Activated CD8-positive, alpha-beta memory T cell treated with anti-CD3 and anti-CD28 coated beads for 1 hour (primary cell): ENCODE data around the gene GVQW3.
A peak's percentile ranks its signal among the peaks of the same experiment; 100 is the strongest.

Experiments used
- DNase-seq, 2 donors: peaks; one replicate each; pipeline ENCODE4 v3.0.0-alpha.2; 2020; ENCODE audit warnings: low read depth in 1 of 2; ENCODE audit errors: extremely low read depth in 1 of 2

GVQW3 gene

GRCh38 chr11:76380977-76381719, at the start of gene GVQW3, which contains the start of gene THAP12:
TSS of gene GVQW3 (plus strand) at chr11:76381323. CDS start at chr11:76381829, 506 bp downstream.
TSS of gene THAP12 (minus strand) at chr11:76381132. CDS start at chr11:76380836, 296 bp downstream.
- DNase-seq, result peak; percentile 93

- no peak for DNase-seq
Observed at GRCh38 chr11:76334826-76335389, 46.2 kb upstream of the GVQW3 start.

DNA sequence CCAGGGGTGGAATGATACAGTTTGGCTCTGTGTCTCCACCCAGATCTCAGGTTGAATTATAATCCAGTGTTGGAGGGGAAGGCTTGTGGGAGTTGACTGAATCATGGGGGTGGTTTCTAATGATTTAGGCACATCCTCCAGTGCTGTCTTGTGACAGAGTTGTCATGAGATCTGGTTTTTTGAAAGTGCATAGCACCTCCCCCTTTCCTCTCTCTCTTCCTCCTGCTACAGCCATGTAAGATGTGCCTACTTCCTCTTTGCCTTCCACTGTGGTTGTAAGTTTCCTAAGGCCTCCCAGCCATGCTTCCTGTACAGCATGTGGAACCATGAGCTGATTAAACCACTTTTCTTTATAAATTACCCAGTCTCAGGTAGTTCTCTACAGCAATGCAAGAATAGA, 45.3 kb upstream of the GVQW3 start:
- no peak for DNase-seq

GRCh38 chr11:76336597-76336996, 44.5 kb upstream of the GVQW3 start:
- DNase-seq, result no peak

GRCh38 chr11:76337469-76337868, 43.7 kb upstream of the GVQW3 start:
- DNase-seq, result no peak

DNA sequence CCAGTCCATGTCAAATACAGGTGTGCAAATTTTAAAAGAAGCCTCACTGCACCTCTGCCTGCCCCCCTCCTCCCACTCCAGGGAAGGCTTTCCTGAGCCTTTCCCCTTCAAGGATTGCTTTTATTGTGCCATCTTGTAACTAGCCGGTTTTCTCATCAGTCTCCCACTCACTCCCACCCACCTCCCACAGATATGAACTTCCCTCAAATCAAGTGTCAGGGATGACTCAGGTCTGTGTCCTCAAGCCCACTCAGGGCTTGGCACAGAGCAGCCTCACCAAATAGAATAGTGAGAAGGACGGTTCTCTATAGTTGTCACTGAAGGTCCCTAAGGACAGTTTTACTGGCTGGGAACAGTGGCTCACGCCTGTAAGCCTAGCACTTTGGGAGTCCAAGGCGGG, 43.2 kb upstream of the GVQW3 start:
- no peak for DNase-seq

- no peak for DNase-seq
Observed at GRCh38 chr11:76339221-76339620, 41.9 kb upstream of the GVQW3 start.

DNA sequence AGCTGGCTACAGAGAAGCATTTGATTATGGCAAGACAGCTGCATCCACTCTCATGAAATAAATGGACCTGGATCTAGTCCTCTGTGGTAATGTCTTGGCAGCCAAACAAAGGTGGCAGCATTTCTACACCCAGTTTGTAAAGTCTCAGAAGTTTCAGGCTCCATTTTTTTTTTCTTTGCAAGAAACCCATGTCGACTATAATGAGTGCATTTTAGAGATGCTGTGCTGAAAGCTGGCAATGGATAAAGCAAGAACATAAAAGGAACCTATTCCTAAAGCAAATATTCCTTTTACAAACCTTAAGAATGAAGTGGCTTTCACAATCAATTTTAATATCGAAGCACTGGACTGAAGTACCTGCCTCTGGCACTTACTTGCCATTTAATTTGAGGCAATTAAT, 33.7 kb upstream of the GVQW3 start:
- no peak for DNase-seq

DNA sequence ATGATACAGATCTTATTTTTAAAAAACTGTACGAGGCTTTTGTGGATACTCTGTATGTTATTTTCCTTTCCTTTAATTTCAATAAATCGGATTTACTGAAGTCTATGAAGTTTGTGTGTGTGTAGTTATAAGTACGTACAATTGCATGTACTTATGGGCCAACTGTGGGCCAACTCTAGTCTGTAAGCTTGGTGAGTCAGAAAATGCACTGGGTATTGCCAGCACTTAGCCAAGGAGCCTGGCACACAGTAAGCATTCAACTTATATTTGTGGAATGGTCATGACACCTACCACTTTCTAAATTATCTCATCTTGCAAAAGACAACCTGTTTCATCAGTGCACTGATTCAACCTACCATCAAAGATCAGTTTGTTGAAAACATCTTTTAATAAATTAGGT, 32.8 kb upstream of the GVQW3 start:
- DNase-seq, result no peak

DNA sequence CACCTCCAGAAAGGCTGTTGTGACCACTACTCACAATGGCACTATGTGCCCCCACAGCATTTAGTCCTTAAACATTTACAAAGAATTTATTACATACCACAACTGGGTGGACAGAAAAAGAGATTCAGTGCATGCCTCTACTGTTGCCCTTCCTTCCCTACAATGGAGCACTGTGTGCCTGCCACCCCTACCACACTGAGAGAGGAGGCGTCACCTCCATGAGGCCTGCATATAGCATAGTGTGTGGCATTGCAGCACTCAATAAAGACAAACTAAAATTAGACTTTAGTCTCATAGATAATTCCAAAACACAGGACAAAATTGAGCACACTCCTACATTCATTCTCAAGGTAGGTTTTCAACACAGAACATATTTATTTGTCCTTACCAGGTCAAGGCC, 26.0 kb upstream of the GVQW3 start:
- no peak for DNase-seq

DNA sequence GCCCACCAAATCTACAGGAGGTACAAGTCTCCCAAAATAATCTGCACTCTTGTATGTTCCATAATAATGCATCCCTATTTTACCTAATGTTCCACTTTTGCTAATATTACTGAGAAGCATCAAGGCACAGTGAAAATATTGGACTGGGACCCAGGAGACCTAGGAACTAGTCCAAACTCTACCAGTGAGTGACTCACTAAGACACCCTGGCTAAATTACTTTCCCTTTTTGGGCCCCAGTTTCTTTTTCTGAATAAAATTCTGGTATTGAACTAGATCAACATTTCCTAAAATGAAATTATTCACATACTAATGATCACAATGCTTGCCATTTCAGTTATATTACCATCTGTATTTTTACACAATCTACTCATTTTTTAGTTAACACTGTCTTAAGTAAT, 19.7 kb upstream of the GVQW3 start:
- no peak for DNase-seq

DNA sequence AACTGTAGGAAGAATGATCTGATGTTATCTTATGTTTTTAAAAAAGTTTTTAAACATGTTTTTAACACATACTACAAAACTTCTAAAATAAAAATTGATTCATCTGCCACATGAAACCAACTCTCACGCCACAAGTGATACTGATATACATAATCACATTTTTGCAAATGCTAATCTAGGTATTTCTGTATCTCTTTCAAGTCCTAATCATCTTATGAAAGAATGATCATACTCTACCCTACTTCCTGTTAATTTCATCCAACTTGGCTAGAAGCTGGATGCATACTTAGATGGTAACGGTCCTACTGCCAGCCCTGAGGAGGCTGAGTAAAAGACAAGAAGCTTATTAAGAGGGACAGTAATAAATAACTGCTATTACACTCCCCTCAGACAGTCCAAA, 19.3 kb upstream of the GVQW3 start:
- no peak for DNase-seq

- no peak for DNase-seq
Observed at GRCh38 chr11:76362716-76363115, 18.4 kb upstream of the GVQW3 start.

- DNase-seq, result no peak
Observed at GRCh38 chr11:76365038-76365679, 16.0 kb upstream of the GVQW3 start.

DNA sequence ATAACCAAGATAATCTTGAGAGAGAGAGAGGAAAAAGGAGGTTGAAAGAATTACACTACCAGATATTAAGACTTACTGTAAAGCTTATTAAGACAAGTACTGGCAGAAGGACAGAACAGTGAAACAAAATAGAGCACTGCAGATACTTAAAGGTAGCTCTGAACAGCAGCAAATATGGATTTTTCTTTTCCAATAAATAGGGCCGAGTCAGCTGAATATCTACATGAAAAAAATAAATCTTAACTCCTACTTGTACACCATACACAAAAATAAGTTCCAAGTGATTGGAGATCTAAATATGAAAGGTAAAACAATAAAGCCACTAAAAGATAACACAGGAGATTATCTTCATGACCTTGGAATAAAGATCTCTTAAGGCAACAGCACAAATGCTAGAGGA, 12.6 kb upstream of the GVQW3 start:
- DNase-seq, result no peak

DNA sequence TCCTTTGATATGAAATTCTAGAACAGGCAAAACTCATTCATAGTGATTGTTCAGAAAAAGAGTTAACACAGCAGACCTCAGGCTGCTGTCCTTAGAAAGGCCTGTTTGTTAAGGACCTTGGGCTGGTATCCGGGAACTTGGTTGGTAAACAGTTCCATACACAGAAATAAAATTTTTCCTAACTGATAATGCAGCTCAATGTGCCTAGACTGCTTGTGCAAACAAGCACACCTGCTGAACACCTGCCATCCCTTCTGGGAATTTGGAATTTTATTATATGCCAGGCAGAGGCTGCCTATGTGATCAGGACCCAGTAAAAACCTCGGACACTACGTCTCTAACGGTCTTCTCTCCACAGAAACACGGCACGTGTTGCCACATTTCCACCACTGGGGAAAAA, 11.7 kb upstream of the GVQW3 start:
- DNase-seq, result no peak

- no peak for DNase-seq
Observed at GRCh38 chr11:76371170-76371569, 10.0 kb upstream of the GVQW3 start.

DNA sequence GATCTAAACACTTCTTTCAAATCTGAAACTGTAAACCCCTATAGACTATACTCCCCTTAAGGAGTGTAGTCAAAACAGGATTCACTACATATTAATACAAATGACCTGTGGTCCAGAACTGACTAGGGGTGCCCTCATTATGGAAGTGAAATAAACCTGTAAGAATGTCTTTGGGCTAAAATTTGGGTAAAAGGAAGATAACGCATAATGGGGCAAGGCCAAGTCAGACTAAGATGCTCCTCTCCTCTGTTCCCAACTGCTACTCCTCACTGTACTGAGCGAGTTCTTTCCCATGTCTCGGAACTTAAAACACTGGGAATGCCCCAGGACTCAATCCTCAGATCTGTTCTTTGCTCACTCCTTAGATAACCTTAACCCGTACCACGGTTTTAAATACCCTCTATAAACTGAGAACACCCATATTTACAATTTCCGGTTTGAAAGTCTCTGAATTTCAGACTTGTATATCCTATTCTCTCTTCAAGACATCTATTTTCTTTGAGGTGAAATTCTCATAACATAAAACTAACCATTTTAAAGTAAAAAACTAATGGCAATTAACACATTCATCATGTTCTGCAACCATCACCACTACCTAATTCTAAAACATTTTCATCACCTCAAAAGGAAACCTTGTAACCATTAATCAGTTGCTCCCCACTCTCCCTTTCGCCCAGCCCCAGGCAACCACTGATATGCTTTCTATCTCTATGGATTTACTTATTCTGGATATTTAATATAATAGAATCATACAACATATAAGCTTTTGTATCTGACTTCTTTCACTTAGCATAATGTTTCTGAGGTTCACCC, 4.2 kb upstream of the GVQW3 start:
- DNase-seq, result no peak

DNA sequence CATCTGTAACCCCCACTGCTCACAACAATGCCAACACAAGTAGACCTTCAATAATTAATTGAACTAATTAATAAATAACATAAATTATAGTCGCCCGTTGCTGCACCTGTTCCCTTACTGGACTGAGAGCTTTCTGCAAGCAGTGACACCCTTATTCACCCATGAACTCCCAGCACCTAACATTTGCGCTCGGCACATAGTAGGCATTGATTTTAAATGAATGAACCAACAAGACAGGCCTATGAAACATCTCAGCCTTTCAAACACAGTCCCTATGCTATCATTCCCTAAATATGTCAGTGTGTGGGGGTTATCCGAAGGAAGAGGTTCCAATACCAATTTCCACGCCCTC, 1.3 kb upstream of the GVQW3 start:
- no peak for DNase-seq

DNA sequence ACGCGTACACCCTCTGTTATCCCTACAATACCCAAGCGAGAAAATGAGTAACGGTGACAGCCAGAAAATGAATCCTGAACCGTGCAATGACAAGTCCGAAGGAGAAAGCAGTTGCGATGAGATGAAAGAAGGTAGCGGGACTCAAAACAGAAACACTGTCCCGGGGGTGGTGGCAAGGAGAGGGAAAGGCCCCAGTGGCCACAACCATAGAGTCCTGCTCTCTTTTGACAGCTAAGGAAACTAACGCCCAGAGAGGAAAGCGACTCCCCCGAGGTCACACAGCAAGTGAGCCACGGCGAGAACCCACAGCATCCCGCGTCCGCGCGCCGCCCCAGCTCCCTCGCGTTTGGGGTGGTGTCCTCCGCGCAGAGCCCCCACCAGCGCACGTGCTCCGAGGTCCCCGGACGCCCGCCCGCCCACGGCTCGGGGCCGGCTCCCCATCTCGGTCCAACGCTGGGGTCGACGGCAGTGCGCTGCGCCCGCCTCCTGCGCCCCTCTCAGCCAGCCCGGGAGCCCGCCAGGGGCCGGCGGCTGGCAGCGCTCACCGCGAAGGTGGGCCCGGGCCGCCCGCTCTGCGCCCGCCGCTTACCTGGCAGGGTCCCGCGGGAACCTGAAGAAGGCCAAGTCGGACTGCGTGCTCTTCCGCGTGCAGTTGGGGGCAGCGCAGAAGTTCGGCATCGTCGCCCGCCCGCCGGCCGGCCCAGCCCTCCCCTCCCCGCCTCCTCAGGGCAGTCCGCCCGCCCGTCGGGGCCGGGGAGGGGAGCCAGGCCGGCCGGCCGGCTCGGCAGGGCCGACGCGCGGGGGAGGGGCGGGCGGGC, 755 bp upstream of the GVQW3 start:
- DNase-seq, result peak; percentile 1 to 21

DNA sequence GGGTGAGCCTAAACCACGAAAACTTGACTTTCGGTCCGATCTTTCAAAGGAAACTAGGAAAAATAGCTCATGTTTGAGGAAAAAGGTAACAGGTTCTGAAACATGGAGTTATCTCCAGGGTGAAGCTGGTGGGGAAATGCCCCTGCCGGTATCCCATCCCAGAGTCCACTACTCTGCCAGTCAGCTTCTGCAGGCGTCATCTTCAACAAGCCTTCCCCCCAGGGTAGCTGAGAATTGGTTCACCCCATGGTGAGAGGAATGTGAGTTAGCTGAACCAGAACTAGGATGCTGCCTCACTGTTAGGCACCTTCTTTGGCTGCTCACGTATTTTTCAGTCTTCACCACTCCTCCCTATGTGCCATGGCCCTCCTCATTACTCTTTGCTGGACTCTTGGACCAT, 1.1 kb downstream of the GVQW3 start:
- DNase-seq, result no peak
